H1 (cell line): ENCODE measurements around the gene CNNM3.

Experiments
- CBX8 ChIP-seq: fragments of 300-800, 300-1000 bp; sonication (generic); IDR thresholded peaks from 2 replicates; pipeline ENCODE4 v1.7.1; 2016; ENCODE audit warnings: low read depth, low read length, borderline replicate concordance
- CREB1 ChIP-seq: IDR thresholded peaks from 2 replicates; pipeline ENCODE4 v1.6.1; 2012; ENCODE audit warnings: inconsistent platforms
- EZH2 ChIP-seq: fragments of 200-600 bp; sonication (generic); IDR thresholded peaks from 2 replicates; pipeline ENCODE4 v1.7.1; 2012; ENCODE audit warnings: low read depth, mild to moderate bottlenecking, moderate library complexity, low read length, inconsistent platforms; ENCODE audit not compliant: severe bottlenecking
- JUND ChIP-seq: IDR thresholded peaks from 2 replicates; pipeline ENCODE4 v1.6.1; 2011; ENCODE audit warnings: mild to moderate bottlenecking, improper control_type of control experiment, low read length
- RFX5 ChIP-seq: IDR thresholded peaks from 2 replicates; pipeline ENCODE4 v1.6.1; 2011; ENCODE audit warnings: low read depth, low read length, improper control_type of control experiment, borderline replicate concordance
- SP4 ChIP-seq: IDR thresholded peaks from 2 replicates; pipeline ENCODE4 v1.6.1; 2012; ENCODE audit warnings: low read length, inconsistent platforms
- TBP ChIP-seq: IDR thresholded peaks from 2 replicates; pipeline ENCODE4 v1.6.1; 2011; ENCODE audit warnings: low read depth, low read length, improper control_type of control experiment
- YY1 ChIP-seq: IDR thresholded peaks from 2 replicates; pipeline ENCODE4 v1.6.1; 2011; ENCODE audit warnings: low read depth, mild to moderate bottlenecking, low read length
- TF ChIP-seq, protein P1 (sequence below), 3 experiments: IDR thresholded peaks; 1 replicate in 2 of 3; 2 replicates in 1 of 3; pipeline versions ENCODE4 v1.5.1 to v1.6.1; 2011; ENCODE audit warnings: low read length in 3 of 3, mild to moderate bottlenecking in 3 of 3, inconsistent platforms in 2 of 3, low read depth in 1 of 3, moderate library complexity in 1 of 3; ENCODE audit not compliant: insufficient read depth in 1 of 3; ENCODE audit errors: control extremely low read depth in 1 of 3

DNA sequence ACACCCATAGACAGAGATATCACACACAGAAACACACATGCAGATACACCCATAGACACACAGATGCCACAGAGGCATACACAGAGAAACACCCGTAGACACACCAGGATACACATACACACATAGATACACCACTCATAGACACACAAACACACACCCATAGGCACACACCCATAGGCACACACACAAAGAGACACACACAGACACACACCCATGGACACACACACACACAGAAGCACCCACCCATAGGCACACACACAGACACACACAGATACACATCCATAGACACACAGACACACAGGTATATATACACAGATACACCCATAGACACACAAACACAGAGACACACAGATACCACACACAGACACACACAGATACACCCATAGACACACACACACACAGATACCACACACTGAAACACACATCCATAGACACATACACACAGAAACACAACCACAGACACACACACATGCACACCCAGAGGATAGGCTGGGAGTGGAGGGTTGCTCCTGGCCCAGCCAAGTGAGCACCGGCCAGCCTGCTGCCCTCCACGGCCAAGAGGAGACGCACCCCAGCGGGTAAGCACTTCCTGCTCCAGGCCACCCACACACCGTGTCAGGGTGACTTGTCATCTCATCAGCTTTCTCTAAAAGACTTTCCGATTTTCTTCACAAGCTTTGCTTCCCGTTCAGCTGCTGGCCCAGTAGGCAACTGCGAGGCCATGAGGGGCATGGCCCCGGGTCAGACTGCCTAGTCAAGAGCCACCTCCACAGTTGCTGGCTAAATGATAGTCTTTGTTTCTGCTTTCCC is 14.1 kb upstream of the CNNM3 start:
- TF ChIP-seq CBX8, result no peak
- TF ChIP-seq RFX5, result no peak
- no peak for TF ChIP-seq JUND
- no peak for TF ChIP-seq SP4
- TF ChIP-seq, protein P1, sequence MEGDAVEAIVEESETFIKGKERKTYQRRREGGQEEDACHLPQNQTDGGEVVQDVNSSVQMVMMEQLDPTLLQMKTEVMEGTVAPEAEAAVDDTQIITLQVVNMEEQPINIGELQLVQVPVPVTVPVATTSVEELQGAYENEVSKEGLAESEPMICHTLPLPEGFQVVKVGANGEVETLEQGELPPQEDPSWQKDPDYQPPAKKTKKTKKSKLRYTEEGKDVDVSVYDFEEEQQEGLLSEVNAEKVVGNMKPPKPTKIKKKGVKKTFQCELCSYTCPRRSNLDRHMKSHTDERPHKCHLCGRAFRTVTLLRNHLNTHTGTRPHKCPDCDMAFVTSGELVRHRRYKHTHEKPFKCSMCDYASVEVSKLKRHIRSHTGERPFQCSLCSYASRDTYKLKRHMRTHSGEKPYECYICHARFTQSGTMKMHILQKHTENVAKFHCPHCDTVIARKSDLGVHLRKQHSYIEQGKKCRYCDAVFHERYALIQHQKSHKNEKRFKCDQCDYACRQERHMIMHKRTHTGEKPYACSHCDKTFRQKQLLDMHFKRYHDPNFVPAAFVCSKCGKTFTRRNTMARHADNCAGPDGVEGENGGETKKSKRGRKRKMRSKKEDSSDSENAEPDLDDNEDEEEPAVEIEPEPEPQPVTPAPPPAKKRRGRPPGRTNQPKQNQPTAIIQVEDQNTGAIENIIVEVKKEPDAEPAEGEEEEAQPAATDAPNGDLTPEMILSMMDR (IDR thresholded peaks at IDR 0.05; ENCODE audit: control extremely low read depth in 1 of 3, insufficient read depth in 1 of 3, low read depth in 1 of 3, low read length in 3 of 3), result no peak
- TF ChIP-seq TBP, result no peak
- no peak for TF ChIP-seq EZH2
- TF ChIP-seq CREB1, result no peak
- TF ChIP-seq YY1, result no peak
